ENCODE results near the gene PARVB.

The PARVB gene

GRCh38 chr22:44129619-44129976 lies 105.5 kb downstream of the PARVB start:
- no peak for TF ChIP-seq CTCF (IDR thresholded peaks at IDR 0.05)
- H3K36me3 Mint-ChIP-seq (ENCODE audit: low read depth), result peaks cover 27% of the 10 kb centered on the region
- peaks cover 40% of the 10 kb centered on the region for H3K4me1 Mint-ChIP-seq
- no peak for DNase-seq
- H3K27me3 Mint-ChIP-seq (ENCODE audit: low read depth, poor library complexity), result peaks cover 11% of the 10 kb centered on the region
- H3K9me3 Mint-ChIP-seq, result peaks cover 29% of the 10 kb centered on the region
- H3K4me3 Mint-ChIP-seq, result no peak overlapping the region
- no peak overlapping the region for H3K27ac Mint-ChIP-seq

- no peak overlapping the region for H3K4me3 Mint-ChIP-seq
- no peak for DNase-seq
- no peak for TF ChIP-seq CTCF (IDR thresholded peaks at IDR 0.05)
- peaks cover 24% of the 10 kb centered on the region for H3K36me3 Mint-ChIP-seq (ENCODE audit: low read depth)
- peaks cover 40% of the 10 kb centered on the region for H3K4me1 Mint-ChIP-seq
- H3K27me3 Mint-ChIP-seq (ENCODE audit: low read depth, poor library complexity), result peaks cover 11% of the 10 kb centered on the region
- H3K27ac Mint-ChIP-seq, result no peak overlapping the region
- peaks cover 26% of the 10 kb centered on the region for H3K9me3 Mint-ChIP-seq
These were observed 106.1 kb downstream of the PARVB start for GRCh38 chr22:44130076-44130711.

GRCh38 chr22:44131412-44131811 lies 107.3 kb downstream of the PARVB start:
- H3K4me1 Mint-ChIP-seq, result peaks cover 40% of the 10 kb centered on the region
- no peak for DNase-seq

GRCh38 chr22:44131989-44132685 lies 108.0 kb downstream of the PARVB start:
- no peak for TF ChIP-seq CTCF (IDR thresholded peaks at IDR 0.05)
- H3K27me3 Mint-ChIP-seq (ENCODE audit: low read depth, poor library complexity), result peaks cover 17% of the 10 kb centered on the region
- no peak overlapping the region for H3K4me3 Mint-ChIP-seq
- peaks cover 24% of the 10 kb centered on the region for H3K9me3 Mint-ChIP-seq
- H3K4me1 Mint-ChIP-seq, result peaks cover 40% of the 10 kb centered on the region
- no peak for DNase-seq
- H3K27ac Mint-ChIP-seq, result no peak overlapping the region
- peaks cover 24% of the 10 kb centered on the region for H3K36me3 Mint-ChIP-seq (ENCODE audit: low read depth)

More at GRCh38 chr22:44131412-44131811, 107.3 kb downstream of the PARVB start:
- H3K36me3 Mint-ChIP-seq (ENCODE audit: low read depth), result peaks cover 24% of the 10 kb centered on the region
- H3K27ac Mint-ChIP-seq, result no peak overlapping the region
- peaks cover 24% of the 10 kb centered on the region for H3K9me3 Mint-ChIP-seq
- TF ChIP-seq CTCF (IDR thresholded peaks at IDR 0.05), result no peak
- peak overlapping the region; percentile 37 for H3K4me3 Mint-ChIP-seq
- H3K27me3 Mint-ChIP-seq (ENCODE audit: low read depth, poor library complexity), result peaks cover 15% of the 10 kb centered on the region

- Mint-ChIP-seq H3K27me3 (ENCODE audit: low read depth, poor library complexity) (peaks cover 18% of the 10 kb centered on the region), H3K4me3 (no peak overlapping the region), H3K27ac (no peak overlapping the region), H3K36me3 (ENCODE audit: low read depth) (peaks cover 24% of the 10 kb centered on the region), H3K9me3 (peaks cover 24% of the 10 kb centered on the region), H3K4me1 (peaks cover 40% of the 10 kb centered on the region)
- TF ChIP-seq CTCF (IDR thresholded peaks at IDR 0.05), result no peak
- no peak for DNase-seq
These were observed 108.6 kb downstream of the PARVB start for GRCh38 chr22:44132724-44133123.

- TF ChIP-seq CTCF (IDR thresholded peaks at IDR 0.05), result no peak
- H3K27ac Mint-ChIP-seq, result no peak overlapping the region
- peaks cover 40% of the 10 kb centered on the region for H3K4me1 Mint-ChIP-seq
- H3K4me3 Mint-ChIP-seq, result no peak overlapping the region
- peaks cover 27% of the 10 kb centered on the region for H3K9me3 Mint-ChIP-seq
- no peak for DNase-seq
- peaks cover 18% of the 10 kb centered on the region for H3K27me3 Mint-ChIP-seq (ENCODE audit: low read depth, poor library complexity)
- H3K36me3 Mint-ChIP-seq (ENCODE audit: low read depth), result peaks cover 27% of the 10 kb centered on the region
These were observed 109.1 kb downstream of the PARVB start for GRCh38 chr22:44133161-44133560.
